Non-pigmented ciliary epithelial cell (primary cell): ENCODE data around the gene TLNRD1.

Source experiments
- DNase-seq: peaks from one replicate; pipeline ENCODE4 v3.0.0-alpha.2; 2010; ENCODE audit warnings: low read depth

The TLNRD1 gene

GRCh38 chr15:81029414-81030300 is 28.9 kb downstream of the TLNRD1 start:
- no peak for DNase-seq

- DNase-seq, result no peak
Measured at GRCh38 chr15:81030301-81030750, 29.6 kb downstream of the TLNRD1 start.

- DNase-seq, result no peak
Measured at GRCh38 chr15:81031203-81031602, 30.5 kb downstream of the TLNRD1 start.

- DNase-seq, result no peak
Measured at GRCh38 chr15:81032355-81032754, 31.6 kb downstream of the TLNRD1 start.

- DNase-seq, result no peak
Measured at GRCh38 chr15:81032818-81033217, 32.1 kb downstream of the TLNRD1 start.

- DNase-seq, result no peak
Measured at GRCh38 chr15:81033508-81033907, 32.8 kb downstream of the TLNRD1 start.

GRCh38 chr15:81037952-81038743 is 37.4 kb downstream of the TLNRD1 start:
- no peak for DNase-seq

GRCh38 chr15:81038975-81039607 is 38.4 kb downstream of the TLNRD1 start:
- DNase-seq, result no peak

- DNase-seq, result no peak
Measured at GRCh38 chr15:81040757-81041156, 40.0 kb downstream of the TLNRD1 start.

GRCh38 chr15:81043281-81043934 is 42.7 kb downstream of the TLNRD1 start:
- no peak for DNase-seq

- no peak for DNase-seq
Measured at GRCh38 chr15:81043935-81044575, 43.3 kb downstream of the TLNRD1 start.

- DNase-seq, result no peak
Measured at GRCh38 chr15:81046290-81046689, 45.6 kb downstream of the TLNRD1 start.

GRCh38 chr15:81047928-81048327 is 47.2 kb downstream of the TLNRD1 start:
- DNase-seq, result no peak

- no peak for DNase-seq
Measured at GRCh38 chr15:81049835-81050234, 49.1 kb downstream of the TLNRD1 start.

- DNase-seq, result no peak
Measured at GRCh38 chr15:81050259-81050658, 49.5 kb downstream of the TLNRD1 start.

GRCh38 chr15:81050805-81051204 is 50.1 kb downstream of the TLNRD1 start:
- DNase-seq, result no peak

- no peak for DNase-seq
Measured at GRCh38 chr15:81052046-81052445, 51.3 kb downstream of the TLNRD1 start.

- no peak for DNase-seq
Measured at GRCh38 chr15:81053621-81054020, 52.9 kb downstream of the TLNRD1 start.

GRCh38 chr15:81054236-81054635 is 53.5 kb downstream of the TLNRD1 start:
- DNase-seq, result no peak
